HPDE6-E6E7 (cell line): Measurements from ENCODE around the gene ANKS1A.
"Not testable (repeated sequence)": the region's sequence is repeated elsewhere in the genome, so short reads cannot be mapped to it uniquely, and the experiment has no call there.

Experiments used
- DNase-seq: peaks from one replicate; pipeline ENCODE4 v3.0.0; 2011; ENCODE audit warnings: missing footprints; ENCODE audit errors: extremely low spot score

Gene ANKS1A

DNA sequence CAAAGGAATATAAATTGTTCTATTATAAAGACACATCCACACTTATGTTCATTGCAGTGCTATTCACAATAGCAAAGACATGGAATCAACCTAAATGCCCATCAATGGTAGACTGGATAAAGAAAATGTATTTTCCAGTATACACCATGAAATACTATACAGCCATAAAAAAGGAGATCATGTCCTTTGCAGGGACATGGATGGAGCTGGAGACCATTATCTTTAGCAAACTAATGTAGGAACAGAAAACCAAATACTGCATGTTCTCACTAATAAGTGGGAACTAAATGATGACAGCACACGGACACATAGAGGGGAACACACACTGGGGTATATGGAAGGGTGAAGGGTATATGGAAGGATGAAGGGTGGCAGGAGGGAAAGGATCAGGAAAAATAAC, 5.0 kb upstream of the ANKS1A start:
- not testable (repeated sequence) for DNase-seq

DNA sequence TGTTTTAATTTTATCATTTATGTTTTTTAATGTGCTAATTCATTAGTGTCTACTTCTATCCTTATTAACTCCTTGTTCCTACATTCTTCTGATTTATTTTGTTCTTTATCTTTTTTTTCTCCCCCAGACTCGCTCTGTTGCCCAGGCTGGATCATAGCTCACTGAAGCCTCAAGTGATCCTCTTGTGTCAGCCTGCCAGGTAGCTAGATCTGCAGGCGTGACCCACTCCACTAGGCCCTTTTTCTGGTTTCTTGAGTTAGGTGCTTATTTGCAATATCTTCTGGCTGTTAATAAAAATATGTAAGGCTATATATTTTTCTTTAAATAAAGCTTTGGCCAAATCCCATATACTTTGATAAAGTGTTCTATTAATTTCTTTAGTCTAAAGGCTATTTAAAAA, 4.1 kb upstream of the ANKS1A start:
- no peak for DNase-seq

DNA sequence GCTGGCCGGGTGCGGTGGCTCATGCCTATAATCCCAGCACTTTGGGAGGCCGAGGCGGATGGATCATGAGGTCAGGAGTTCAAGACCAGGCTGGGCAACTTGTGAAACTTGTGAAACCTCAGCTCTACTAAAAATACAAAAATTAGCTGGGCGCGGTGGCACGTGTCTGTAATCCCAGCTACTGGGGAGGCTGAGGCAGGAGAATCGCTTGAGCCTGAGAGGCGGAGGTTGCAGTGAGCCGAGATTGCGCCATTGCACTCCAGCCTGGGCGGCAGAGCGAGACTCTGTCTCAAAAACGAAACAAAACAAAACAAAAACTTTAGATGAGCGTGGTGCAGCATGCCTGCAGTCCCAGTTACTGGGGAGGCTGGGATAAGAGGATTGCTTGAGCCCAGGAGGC, 3.2 kb upstream of the ANKS1A start:
- not testable (repeated sequence) for DNase-seq

DNA sequence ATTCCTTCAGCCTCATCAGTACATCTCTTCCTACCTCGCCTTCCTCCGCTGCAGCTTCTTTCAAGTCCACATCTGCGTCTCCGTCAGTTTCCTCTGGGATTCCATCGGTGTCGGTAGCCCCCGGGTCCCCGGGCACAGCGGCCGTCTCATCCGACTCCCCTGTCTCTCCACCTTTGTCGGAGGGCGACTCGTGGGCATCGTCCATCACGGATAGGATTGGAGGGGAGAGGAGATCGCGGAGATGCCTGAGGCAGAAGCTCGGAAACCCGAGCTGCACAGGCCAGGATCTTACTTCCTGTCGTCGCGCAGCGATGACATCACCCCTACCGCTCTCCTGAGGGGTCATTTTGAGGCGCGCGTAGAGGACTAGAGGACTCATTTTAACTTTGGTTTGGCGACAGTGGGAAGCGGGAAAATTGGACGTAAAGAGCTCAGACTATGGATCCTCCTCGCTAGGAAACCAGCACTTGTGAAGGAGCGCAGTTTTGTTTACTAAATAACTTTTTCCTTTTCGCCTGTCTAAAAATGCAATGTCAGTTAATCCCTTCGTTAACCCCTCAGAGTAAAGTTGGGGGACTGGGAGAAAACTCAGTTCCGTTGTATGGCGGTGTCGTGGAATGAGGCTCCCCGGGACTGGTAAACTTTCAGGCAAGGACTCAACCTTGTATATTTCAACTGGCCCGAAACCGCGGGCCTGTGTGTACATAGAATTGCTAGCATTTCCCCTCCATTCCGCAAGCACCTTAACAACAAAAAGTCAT, 1.1 kb upstream of the ANKS1A start, which contains the start of gene TAF11:
Gene TAF11 (minus strand): TSS at position 290 of the 761 bp plus-strand sequence. CDS start 85 bp downstream, at position 205.
- peak; percentile 84 for DNase-seq

DNA sequence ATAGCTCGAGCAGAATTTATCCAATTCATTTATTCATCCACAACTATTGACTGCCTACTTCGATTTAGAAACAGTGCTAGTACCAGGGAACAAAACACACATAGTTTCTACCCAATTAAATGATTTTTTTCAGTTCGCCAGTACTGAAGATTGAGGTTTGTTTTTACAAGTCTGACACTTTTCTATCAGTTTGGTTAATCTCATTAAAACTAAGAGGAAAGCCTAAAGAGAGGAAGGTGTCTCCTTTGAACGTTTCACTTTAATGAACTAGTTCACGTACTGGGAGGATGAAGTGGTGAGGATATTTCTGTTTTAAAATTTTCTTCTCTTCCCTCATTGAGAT, 570 bp upstream of the ANKS1A start:
- no peak for DNase-seq

DNA sequence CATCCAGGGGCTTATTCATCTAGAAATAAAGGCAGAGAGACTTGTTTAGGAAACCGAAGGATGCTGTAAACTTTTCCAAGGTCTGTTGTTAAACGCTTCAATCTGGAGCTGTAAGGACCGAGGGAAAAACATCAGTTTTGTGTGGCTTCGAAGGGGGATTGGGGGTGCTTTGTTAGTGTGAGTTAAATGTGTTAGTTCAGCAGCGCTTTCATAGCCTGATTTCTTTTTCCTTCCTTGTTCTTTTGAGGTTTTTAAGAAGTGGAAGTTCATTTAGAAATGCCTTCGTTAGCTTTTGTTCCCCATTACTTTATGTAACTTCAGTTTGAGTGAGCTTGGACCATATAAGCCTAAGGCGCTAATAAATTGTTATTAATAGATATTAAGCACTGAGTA, 1.5 kb downstream of the ANKS1A start:
- DNase-seq: no peak

DNA sequence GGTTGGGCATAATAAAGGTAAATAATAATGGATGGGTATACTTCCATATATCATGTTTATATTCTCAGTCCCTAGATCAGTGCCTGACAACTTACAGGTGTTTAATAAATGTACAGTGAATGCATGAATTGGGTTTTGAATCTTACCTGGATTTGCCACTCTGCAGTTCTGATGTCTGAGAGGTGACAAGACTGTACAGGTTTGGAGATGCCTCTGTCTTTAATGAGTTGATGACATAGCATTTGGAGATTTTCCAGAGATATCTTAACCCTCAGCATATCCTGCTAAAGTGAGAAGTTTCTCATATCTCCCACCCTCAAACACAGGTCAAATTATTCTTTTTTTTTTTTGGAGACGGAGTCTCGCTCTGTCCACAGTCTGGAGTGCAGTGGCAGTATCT, 2.2 kb downstream of the ANKS1A start:
- no peak for DNase-seq

DNA sequence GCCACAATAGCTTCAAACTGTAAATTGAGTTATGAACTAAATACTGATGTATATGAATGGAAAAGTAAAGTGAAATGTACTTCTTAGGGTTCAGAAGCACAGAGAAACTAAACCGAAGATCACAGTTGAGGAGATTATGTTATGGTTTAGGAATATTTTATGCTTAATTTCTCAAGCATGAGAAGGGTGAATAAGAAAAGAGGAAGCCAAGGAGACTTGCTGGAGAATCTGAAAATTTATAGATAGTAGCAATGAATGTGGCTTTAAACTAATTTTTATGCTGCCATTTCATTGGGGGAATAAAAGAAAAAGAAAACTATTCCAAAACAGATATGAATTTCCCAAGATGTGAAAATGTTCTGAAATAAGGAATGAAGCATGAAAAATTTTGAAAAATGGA, 5.6 kb downstream of the ANKS1A start:
- DNase-seq: no peak

DNA sequence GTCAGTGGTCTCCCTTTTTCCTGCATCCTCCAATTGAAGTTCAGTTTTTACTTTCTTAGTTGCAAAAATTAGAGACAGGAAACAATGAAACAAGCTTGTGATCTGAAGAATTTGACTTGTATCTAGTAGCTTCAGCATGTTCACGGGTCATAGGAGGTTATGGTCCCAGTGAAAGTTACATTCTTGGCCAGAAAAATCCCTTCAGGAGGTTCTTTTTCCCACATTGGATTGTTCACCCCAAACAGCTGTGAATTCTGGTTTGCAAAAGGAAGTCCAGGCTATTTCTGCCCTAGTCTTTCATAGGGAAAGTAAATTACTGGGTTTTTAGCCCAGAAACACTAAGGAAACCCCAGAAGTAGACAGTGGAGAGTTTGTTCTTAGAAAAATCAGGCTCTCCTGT, 8.1 kb downstream of the ANKS1A start:
- no peak for DNase-seq

DNA sequence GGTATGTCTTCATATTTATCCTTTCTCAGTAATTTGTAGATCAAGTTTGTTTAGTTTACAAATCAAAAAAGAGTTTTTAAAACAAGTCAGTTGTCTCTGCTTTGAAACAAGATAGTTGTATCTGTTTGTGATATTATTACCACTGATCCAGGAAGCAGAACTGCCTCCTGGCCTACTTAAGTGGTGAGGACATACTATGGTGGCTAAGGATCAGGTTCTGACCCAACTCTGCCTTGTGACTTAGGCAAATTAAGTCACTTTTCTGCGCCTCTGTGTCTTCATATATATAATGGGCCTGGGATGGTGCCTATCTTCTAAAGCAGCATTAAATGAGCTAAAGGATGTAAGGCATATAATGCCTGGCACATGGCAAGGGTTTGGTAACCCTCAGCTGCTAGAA, 8.7 kb downstream of the ANKS1A start:
- no peak for DNase-seq

DNA sequence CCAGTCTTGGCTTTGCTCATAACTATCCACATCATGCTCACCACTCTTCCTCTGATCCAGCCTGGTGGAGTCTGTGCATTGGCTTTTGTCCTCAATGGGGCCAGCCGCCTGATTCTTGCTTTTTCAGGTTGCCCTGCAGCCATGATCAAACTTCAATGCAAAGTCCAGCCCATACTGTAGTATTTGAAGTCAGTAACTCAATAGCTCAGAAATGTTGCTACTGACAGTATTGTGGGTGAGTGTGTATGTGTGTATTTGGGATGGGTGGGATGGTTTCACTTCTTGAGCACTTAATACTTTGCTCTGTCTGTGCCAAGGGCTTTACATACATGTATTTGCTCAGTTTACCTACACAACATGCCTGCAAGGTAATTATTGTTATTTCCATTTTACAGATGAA, 10.7 kb downstream of the ANKS1A start:
- DNase-seq: not testable (repeated sequence)

DNA sequence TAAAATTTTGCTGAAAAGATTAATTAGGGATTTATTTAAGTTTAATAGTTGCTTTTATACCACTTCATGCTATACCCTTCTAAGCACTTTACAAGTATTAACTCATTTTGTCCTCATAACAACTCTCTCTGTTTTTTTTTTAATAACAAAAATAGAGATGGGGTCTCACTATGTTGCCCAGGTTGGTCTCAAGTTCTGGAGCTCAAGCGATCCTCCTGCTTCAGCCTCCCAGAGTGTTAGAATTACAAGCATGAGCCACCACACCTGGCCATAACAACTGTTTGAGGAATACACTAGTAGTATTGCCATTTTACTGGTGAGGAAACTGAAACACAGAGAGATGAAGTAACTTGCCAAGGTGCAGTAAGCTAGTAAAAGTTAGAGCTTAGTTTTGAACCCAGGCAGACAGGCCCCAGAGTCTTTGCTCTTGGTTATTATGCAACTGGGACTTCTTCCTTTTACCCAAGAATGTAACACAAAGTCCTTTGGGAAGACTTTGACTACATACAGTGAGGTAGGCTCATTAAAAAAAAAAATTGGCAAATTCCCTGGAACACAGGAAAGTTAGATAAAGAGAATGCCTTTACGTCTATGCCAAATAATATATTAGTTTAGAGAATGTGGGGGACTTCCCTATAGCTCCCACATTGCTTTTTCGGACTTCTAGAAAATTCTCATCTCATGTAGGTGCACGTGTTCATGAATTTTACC, 11.4 kb downstream of the ANKS1A start:
- no peak for DNase-seq

DNA sequence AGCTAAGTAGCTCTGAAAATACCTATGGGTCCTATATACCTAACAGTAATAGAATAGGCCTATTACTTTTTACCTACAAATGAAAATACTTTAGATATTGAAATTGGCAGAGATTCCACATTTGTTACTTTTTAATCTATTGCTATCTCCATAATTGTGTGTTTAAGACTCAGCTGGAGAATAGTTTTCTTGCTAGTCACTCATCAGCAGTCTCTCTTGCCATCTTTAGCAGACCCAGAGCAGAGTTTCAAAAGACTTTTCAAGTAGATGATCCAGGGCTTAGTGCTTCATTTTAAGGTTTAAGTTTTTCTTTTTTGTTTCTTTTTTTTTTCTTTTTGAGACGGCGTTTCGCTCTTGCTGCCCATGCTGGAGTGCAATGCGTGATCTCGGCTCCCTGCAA, 12.9 kb downstream of the ANKS1A start:
- no peak for DNase-seq

DNA sequence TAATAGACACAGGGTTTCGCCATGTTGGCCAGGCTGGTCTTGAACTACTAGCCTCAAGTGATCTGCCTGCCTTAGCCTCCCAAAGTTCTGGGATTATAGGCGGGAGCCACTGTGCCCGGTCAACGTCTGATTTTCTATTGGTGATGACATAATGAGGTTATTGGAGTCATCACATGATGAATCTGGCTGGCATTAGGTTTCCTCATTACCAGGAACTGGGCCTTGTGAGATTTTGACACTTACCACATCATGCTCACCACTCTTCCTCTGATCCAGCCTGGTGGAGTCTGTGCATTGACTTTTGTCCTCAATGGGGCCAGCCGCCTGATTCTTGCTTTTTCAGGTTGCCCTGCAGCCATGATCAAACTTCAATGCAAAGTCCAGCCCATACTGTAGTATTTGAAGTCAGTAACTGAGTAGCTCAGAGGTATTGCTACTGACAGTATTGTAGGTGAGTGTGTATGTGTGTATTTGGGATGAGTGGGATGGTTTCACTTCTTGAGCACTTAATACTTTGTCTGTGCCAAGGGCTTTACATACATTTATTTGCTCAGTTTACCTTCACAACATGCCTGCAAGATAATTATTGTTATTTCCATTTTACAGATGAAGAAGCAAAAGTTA, 16.0 kb downstream of the ANKS1A start:
- DNase-seq: no peak

DNA sequence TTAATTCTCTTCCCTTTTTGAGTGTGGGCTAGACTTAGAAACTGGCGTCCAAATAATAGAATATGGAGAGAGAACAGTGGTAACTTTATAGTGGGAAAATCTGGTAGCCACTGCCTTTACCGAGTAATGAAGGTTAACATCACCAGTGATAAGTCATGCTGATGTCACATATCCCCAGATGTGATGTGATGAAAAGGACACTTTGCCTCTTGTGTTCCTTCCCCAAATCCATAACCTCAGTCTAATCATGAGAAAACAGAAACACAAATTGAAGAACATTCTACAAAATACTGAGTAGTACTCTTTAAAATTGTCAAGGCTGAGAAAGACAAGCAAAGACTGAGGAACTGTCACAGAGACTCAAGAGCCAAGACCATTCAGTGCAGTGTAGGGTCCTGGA, 17.8 kb downstream of the ANKS1A start:
- DNase-seq: no peak

DNA sequence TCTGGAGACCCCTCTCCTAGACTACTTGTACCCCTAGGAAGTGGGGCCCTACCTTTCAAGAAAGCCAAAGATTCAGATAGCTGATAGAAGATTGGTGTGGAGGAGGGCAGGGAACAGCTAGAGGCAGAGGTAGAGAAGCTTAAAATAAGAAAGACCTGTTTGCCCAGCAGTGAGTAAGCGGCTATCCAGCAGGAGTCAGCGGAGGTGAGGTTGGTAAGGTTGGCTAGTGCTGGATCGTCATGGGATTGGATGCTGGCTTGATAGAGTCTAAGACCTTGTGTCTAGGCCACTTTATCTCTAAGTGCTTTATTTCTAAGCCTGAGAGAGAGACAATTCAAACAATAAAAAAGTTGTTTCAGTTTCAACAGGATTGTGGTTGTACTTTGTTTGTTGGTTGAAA, 19.1 kb downstream of the ANKS1A start:
- DNase-seq: no peak

DNA sequence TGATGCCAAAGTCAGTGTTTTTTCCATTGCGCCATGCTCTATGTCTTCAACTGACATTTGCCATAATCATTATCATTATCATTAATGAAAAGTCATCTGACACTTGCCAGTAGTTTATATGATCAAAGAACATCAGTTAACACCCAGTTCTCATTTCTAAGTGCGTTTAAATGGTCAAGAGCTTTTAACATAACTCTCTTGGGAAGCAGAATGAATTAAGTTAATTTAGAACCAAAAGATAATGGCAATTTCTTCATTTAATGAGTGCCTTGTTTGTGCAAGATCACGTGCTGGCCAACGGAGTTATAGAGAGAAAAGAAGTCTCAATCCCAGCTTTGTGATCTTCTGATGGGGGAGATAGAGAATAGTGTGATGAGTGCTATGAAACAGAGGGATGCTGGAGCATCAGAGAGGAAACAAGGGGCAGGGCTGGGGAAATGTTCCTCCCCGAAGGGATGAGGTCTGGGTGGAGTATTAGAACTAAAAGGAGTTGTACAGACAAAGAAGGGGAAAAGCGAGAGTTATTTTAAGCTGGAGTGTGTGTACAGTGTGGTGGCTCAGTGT, 20.3 kb downstream of the ANKS1A start:
- DNase-seq: no peak

DNA sequence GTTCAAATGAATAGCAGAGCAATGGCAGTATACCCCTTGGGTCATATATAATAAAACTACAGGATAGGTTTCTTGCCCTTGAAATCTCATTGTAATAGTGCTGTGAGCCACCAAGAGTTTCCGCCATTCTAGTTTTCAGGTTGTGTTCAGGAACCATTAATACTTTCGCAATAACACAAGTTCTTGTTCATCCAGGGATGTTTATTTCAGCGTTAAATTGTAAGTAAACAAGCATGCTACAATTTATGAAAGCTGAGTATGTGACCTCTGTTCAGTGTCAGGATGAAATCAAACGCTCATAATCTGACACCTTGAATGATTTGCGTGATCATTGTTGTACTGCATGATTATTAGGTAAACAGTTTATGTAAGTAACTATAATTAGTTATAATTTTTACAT, 22.8 kb downstream of the ANKS1A start:
- no peak for DNase-seq

DNA sequence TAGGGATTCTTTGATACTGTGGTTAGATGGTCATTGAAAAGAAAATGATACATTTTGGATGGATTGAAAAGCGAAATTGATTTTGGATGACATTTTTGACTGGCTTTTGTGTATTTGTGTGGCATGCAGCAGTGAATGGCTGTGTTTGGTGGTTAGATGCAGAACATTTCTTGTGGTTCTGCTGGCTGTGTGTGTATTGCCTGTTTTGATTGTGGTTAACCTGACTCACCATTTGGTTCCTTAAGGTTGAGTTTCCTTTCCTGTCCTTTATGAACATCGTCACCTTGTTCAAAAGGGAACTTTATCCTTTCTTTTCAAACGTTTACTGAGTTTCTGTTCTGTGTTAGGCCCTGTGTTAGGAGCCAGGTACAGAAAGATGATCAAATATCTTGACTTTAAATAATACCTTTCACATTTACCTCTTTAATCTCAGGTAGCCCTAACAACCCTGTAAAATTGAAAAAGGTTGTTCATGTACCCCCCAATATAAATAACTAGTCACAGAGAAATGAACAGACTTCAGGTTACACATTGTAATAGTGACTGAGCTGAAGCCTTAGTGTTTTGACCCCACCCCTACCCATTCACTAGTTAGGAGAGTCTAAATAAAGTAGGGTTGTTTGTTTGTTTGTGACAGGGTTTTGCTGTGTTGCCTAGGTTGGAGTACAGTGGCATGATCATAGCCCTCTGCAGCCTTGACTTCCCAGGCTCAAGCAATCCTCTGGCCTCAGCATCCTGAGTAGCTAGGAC, 23.8 kb downstream of the ANKS1A start:
- DNase-seq: peak; percentile 70

DNA sequence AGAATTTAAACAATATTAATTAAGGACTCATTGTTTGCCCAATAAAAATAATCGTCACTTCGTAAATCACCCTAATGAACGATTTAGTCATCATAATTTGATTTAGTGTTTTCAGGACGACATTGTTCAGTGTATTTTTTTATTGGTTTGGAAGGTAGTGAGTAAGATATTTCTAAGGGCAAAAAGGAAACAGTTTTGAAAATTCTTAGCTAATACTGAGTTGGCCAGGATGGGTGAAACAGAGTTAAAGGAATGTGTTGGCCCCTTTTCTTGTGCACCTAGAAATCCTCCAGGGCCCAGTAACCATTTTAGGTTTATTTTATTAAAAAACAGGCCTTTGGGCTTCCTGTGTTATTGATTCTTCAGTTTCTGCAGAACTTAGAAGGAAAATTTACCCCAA, 25.3 kb downstream of the ANKS1A start:
- no peak for DNase-seq

DNA sequence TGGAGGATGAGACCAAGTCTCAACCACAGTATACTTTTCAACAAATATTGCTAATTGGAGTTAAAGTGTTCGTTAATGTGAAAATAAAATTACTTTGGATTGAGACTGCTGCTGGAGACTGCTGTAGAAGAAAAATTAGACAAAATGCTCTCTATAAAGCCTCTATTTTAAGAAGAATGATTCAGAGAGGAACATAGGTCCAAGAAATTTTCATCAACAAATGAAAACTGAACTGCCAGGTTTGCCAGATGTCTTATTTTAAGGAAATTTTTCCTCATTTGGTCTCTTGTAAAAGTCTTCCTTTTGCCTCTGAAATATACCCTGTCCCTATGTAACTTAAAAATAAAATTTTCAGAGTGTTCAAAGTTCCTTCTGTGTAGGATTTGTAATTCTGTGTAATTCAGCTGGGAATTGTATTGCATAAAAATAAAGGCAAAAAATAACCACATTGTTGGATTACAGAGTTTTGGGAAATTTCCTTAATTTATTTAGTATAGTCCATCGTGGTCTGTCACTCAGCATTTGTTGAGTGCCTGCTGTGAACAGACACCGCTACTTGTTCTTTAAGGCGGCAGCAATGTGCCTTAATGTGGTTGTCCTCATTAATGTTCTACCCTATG, 27.4 kb downstream of the ANKS1A start:
- no peak for DNase-seq
